Astrocyte (in vitro differentiated cells and primary cell): ENCODE measurements around the gene FASLG. TPM values are rescaled to one million over a fixed set of nuclear protein-coding genes. Genes with fewer than 3 reads are reported as not detected.

Experiments
- DNase-seq: peaks from one replicate; pipeline ENCODE4 v3.0.0-alpha.2; 2010; ENCODE audit warnings: low read depth
- FAIRE-seq: peaks from 2 replicates; lab custom pipeline; 2011; peaks lifted over from hg19 to GRCh38; lab: Jason Lieb, UNC
- H2AFZ ChIP-seq: 2 replicates; pipeline ENCODE4 v1.6.0; 2012; ENCODE audit warnings: low read depth, low read length, inconsistent platforms
- H3K27ac ChIP-seq: 2 replicates; pipeline ENCODE4 v1.5.1; 2011; ENCODE audit warnings: low read depth, low read length, inconsistent platforms
- H3K27me3 ChIP-seq: 2 replicates; pipeline ENCODE4 v1.6.0; 2011; ENCODE audit warnings: low read length, inconsistent platforms; ENCODE audit not compliant: insufficient read depth
- H3K36me3 ChIP-seq: 2 replicates; pipeline ENCODE4 v1.5.1; 2011; ENCODE audit warnings: low read length, inconsistent platforms; ENCODE audit not compliant: insufficient read depth
- H3K4me1 ChIP-seq: 2 replicates; pipeline ENCODE4 v1.5.1; 2011; ENCODE audit warnings: low read length, inconsistent platforms; ENCODE audit not compliant: insufficient read depth
- H3K4me2 ChIP-seq: 2 replicates; pipeline ENCODE4 v1.6.0; 2012; ENCODE audit warnings: low read length, inconsistent platforms
- H3K4me3 ChIP-seq: 2 replicates; pipeline ENCODE4 v1.5.1; 2011; ENCODE audit warnings: low read depth, mild to moderate bottlenecking, low read length, inconsistent platforms; ENCODE audit not compliant: insufficient read depth
- H3K79me2 ChIP-seq: 2 replicates; pipeline ENCODE4 v1.6.0; 2012; ENCODE audit warnings: mild to moderate bottlenecking, low read length, inconsistent platforms; ENCODE audit not compliant: insufficient read depth
- H3K9ac ChIP-seq: 2 replicates; pipeline ENCODE4 v1.6.0; 2012; ENCODE audit warnings: mild to moderate bottlenecking, low read length, inconsistent platforms
- H3K9me3 ChIP-seq: 2 replicates; pipeline ENCODE4 v1.5.1; 2012; ENCODE audit warnings: low read depth, mild to moderate bottlenecking, low read length, inconsistent platforms; ENCODE audit not compliant: insufficient read depth
- H4K20me1 ChIP-seq: 2 replicates; pipeline ENCODE4 v1.6.0; 2012; ENCODE audit warnings: low read length, inconsistent platforms; ENCODE audit not compliant: insufficient read depth
- H3K27ac Mint-ChIP-seq: one replicate; pipeline ENCODE4 v1.8.0; 2021; ENCODE audit warnings: mild to moderate bottlenecking, mixed read lengths; ENCODE audit not compliant: unreplicated experiment
- H3K27me3 Mint-ChIP-seq: one replicate; pipeline ENCODE4 v1.8.0; 2021; ENCODE audit warnings: low read depth, mixed read lengths; ENCODE audit not compliant: unreplicated experiment
- H3K36me3 Mint-ChIP-seq: one replicate; pipeline ENCODE4 v1.8.0; 2021; ENCODE audit warnings: low read depth, mixed read lengths; ENCODE audit not compliant: unreplicated experiment
- H3K4me1 Mint-ChIP-seq: one replicate; pipeline ENCODE4 v1.8.0; 2021; ENCODE audit warnings: low read depth, mixed read lengths; ENCODE audit not compliant: unreplicated experiment
- H3K4me3 Mint-ChIP-seq: one replicate; pipeline ENCODE4 v1.8.0; 2021; ENCODE audit warnings: mild to moderate bottlenecking, moderate library complexity, mixed read lengths; ENCODE audit not compliant: unreplicated experiment
- H3K9me3 Mint-ChIP-seq: one replicate; pipeline ENCODE4 v1.8.0; 2021; ENCODE audit warnings: mild to moderate bottlenecking, mixed read lengths; ENCODE audit not compliant: unreplicated experiment
- CTCF ChIP-seq: IDR thresholded peaks from 2 replicates; pipeline ENCODE4 v1.5.1; 2011; ENCODE audit warnings: low read depth, mild to moderate bottlenecking, inconsistent platforms, low read length, moderate library complexity; ENCODE audit not compliant: insufficient read depth
- EZH2 ChIP-seq: IDR thresholded peaks from 2 replicates; pipeline ENCODE4 v1.6.1; 2012; ENCODE audit warnings: mild to moderate bottlenecking, low read length, inconsistent platforms; ENCODE audit not compliant: insufficient read depth
- total RNA-seq: library from RNA; stranded (reverse); gene quantifications from 2 replicates; pipeline ENCODE4 v1.2.1, GENCODE V29; 2021

FASLG gene
- total RNA-seq, 1 donor from 2014 or later: not detected

GRCh38 chr1:172650474-172651193 is 8.3 kb upstream of the FASLG start:
- no peaks in the 10 kb centered on the region for H3K9me3 Mint-ChIP-seq
- H3K36me3 Mint-ChIP-seq: no peaks in the 10 kb centered on the region
- no peak overlapping the region for H3K27ac Mint-ChIP-seq
- no peak overlapping the region for H3K4me3 ChIP-seq
- no peaks in the 10 kb centered on the region for H3K27me3 ChIP-seq
- TF ChIP-seq CTCF (no peak), EZH2 (no peak)
- no peak overlapping the region for H3K4me3 Mint-ChIP-seq
- H2AFZ ChIP-seq: no peak overlapping the region
- H3K9ac ChIP-seq: no peak overlapping the region
- H4K20me1 ChIP-seq: no peaks in the 10 kb centered on the region
- no peak overlapping the region for H3K27ac ChIP-seq
- DNase-seq (no peak), FAIRE-seq (no peak)
- H3K4me1 ChIP-seq: peaks cover 13% of the 10 kb centered on the region
- no peaks in the 10 kb centered on the region for H3K27me3 Mint-ChIP-seq
- H3K9me3 ChIP-seq: no peaks in the 10 kb centered on the region
- peaks cover 21% of the 10 kb centered on the region for H3K4me1 Mint-ChIP-seq
- H3K4me2 ChIP-seq: no peak overlapping the region
- no peaks in the 10 kb centered on the region for H3K79me2 ChIP-seq
- H3K36me3 ChIP-seq: no peaks in the 10 kb centered on the region

- H3K79me2 ChIP-seq: no peaks in the 10 kb centered on the region
- no peak for FAIRE-seq
- TF ChIP-seq CTCF (no peak), EZH2 (no peak)
- Mint-ChIP-seq H3K4me1 (peaks cover 17% of the 10 kb centered on the region), H3K9me3 (no peaks in the 10 kb centered on the region), H3K27me3 (no peaks in the 10 kb centered on the region), H3K36me3 (no peaks in the 10 kb centered on the region), H3K4me3 (no peak overlapping the region), H3K27ac (no peak overlapping the region)
- H3K4me3 ChIP-seq: no peak overlapping the region
- H4K20me1 ChIP-seq: no peaks in the 10 kb centered on the region
- peaks cover 8% of the 10 kb centered on the region for H3K4me1 ChIP-seq
- no peak for DNase-seq
- H3K27me3 ChIP-seq: no peaks in the 10 kb centered on the region
- H3K9me3 ChIP-seq: no peaks in the 10 kb centered on the region
- no peaks in the 10 kb centered on the region for H3K36me3 ChIP-seq
- no peak overlapping the region for H3K27ac ChIP-seq
- no peak overlapping the region for H3K4me2 ChIP-seq
- H2AFZ ChIP-seq: no peak overlapping the region
- H3K9ac ChIP-seq: no peak overlapping the region
These were observed 5.7 kb upstream of the FASLG start for GRCh38 chr1:172653015-172653709.

GRCh38 chr1:172654535-172654934 is 4.4 kb upstream of the FASLG start:
- no peaks in the 10 kb centered on the region for H3K36me3 ChIP-seq
- TF ChIP-seq CTCF (no peak), EZH2 (no peak)
- FAIRE-seq (peak; percentile 97), DNase-seq (peak; percentile 83)
- H4K20me1 ChIP-seq: no peaks in the 10 kb centered on the region
- H3K4me3 ChIP-seq: no peak overlapping the region
- peak overlapping the region; percentile 50 for H3K27ac Mint-ChIP-seq
- H2AFZ ChIP-seq: peak overlapping the region; percentile 23
- no peaks in the 10 kb centered on the region for H3K27me3 ChIP-seq
- H3K4me2 ChIP-seq: peak overlapping the region; percentile 35
- no peaks in the 10 kb centered on the region for H3K36me3 Mint-ChIP-seq
- no peaks in the 10 kb centered on the region for H3K9me3 ChIP-seq
- no peak overlapping the region for H3K9ac ChIP-seq
- peak overlapping the region; percentile 42 for H3K27ac ChIP-seq
- H3K9me3 Mint-ChIP-seq: no peaks in the 10 kb centered on the region
- peaks cover 8% of the 10 kb centered on the region for H3K4me1 ChIP-seq
- no peaks in the 10 kb centered on the region for H3K27me3 Mint-ChIP-seq
- no peak overlapping the region for H3K4me3 Mint-ChIP-seq
- peaks cover 19% of the 10 kb centered on the region for H3K4me1 Mint-ChIP-seq
- H3K79me2 ChIP-seq: no peaks in the 10 kb centered on the region
